HG03558 (cell line): ENCODE measurements around the gene DEDD.

Experiments
- ATAC-seq: cut with Tn5 transposase; IDR thresholded peaks from one replicate; pipeline ENCODE4 v1.9.1; 2021; ENCODE audit warnings: moderate number of reproducible peaks; ENCODE audit not compliant: unreplicated experiment; ENCODE audit errors: extremely low read depth

Gene DEDD

DNA sequence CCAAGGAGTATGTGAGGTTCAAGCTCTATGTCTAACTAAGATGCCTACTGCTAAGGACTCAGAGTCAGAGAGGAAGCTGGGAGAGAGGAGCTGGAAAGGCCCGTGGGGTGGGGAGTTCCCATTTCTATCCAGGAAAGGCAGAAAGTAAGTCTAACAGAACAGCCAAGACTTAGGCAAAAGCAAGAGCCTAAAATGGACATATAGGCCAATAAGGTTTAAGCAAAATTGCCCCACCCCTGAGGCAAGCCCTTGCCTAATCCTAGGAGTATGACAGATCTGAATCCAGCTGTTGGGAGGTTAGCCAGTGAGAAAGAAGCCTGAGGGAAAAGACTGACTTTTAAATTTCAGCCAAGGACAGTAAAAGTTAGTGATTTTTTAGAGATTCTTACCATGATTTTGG lies 35.9 kb downstream of the DEDD start:
- no peak for ATAC-seq

DNA sequence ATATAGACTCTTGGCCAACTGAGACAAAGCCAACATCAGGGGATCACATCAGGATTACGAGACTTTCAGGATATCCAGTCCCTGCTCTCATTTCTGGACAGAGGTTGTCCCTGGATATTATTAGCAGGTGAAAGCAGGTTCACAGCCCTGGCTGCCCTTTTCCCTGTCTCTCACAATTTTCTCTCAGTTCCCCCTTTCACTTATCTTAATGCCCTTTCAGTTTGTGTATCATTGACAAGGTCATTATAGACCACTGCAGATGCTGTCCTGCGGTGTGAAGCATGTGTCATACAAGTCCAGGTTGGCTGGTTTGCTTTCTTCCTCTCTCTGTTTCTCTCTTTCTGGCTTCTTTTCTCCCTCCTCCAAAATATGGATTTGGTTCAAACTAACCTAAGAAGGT lies 36.5 kb downstream of the DEDD start:
- no peak for ATAC-seq

DNA sequence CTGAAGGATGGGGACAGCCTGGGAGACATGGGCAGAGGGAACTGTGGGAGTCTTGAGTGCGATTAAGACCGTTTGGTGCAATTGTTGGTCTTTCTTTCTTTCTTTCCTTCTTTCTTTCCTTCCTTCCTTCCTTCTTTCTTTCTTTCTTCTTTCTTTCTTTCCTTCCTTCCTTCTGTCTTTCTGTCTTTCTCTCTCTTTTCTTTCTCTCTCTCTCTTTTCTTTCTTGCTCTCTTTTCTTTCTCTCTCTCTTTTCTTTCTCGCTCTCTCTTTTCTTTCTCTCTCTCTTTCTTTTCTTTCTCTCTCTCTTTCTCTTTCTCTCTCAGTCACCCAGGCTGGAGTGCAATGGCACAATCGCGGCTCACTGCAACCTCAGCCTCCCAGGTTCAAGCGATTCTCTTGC lies 37.2 kb downstream of the DEDD start:
- no peak for ATAC-seq

DNA sequence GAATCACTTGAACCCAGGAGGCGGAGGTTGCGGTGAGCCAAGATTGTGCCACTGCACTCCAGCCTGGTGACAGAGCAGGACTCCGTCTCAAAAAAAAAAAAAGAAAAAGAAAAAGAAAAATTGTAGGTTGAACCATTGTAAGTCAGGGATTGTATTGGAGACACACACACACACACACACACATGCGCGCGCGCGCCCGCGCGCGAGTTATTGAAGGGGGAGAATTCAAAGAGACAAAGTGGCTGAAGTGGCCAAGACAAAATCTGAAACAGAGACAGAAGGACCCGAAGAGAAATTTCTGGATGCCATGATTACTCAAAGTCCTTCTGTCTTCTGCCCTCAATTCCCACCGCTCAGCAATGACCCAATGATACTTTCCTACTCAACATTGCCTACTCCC lies 38.0 kb downstream of the DEDD start:
- no peak for ATAC-seq

DNA sequence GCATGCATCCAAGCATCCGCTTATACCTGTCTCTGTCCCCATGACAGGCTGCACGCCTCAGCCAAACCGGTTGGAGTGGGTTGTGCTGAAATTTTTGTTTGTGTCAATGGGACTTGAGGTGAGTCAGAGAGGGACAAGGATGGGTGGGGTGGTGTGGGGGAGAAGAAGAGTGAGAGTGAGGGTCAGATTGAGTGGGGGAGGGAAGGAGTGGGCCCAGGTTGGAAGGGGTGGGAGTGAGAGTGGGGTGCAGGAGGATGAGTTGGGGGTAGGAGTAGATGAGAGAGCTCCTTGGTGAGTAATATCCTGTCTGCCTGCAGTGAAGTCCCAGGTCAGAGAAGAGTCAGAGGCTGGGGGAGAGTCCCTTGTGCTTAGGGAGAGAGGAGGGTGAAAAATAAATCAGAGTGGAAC lies 39.8 kb downstream of the DEDD start:
- no peak for ATAC-seq

DNA sequence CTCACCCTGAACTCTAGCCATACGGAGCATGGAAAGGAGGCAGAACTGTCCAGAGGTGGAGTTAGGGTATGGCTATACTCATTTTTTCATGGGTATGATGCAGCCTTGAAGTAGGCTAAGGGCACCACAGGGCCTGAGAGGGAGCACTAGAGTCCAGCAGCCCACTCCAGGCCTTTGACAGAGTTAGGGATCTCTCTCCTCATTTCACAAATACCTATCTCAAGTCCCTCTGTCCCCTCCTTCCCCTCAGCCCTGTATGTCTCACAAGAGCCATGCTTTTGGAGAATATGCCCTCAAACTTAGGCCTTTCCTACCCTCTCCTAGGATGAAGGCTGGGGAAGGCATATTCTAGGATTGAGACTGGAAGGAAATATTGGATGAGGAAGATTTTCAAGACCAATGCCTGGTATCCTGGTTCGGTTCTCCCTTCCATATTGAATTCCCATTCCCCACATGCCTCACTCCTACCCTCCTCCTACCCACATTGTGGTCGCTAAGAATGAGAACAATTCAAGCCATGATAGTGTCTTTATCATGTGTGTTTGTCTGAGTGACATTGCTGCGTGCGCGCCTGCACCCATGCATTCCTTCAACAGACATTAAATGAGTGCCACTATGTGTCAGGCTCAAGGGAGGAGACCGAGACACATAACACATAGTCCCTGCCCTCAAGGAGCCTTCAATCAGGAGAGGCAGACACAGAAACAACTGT lies 40.5 kb downstream of the DEDD start:
- ATAC-seq = no peak

DNA sequence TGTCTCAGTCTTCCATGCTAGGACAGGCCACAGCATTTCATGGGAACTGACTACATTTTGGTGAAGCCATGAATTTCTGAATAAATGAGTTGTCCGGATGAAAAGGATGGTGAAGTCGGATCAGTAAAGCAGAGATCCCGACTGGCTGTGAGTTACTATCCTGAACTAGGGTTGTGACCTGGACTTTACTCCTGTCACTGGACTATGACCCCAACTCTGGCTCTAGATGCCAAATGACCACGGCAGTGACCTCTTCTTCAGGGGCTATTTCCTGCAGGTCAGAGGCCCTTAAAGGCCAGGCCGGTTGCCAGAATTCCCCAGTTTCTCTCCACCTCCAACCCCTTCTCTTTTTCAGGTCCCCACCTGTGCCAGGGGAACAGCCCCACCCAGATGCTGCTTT lies 41.4 kb downstream of the DEDD start:
- no peak for ATAC-seq

DNA sequence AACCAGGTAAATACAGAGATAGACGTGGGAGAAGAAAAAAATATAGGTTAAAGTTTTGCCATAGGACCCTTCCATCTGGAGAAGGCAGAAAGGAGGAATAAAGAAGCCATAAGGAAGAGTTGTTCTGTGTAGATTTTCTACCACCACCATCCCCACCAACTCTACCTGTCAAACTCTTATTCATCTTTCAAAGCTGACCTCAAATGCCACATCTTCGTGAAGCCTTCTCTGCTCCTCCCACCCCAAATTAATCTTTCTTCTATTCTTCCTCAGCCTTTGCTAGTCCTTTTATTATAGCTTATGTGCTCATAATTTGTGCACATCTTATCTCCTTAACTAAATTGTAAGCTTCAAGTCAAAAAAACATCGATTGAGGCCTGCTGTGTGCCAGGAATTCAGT lies 41.9 kb downstream of the DEDD start:
- ATAC-seq = no peak

DNA sequence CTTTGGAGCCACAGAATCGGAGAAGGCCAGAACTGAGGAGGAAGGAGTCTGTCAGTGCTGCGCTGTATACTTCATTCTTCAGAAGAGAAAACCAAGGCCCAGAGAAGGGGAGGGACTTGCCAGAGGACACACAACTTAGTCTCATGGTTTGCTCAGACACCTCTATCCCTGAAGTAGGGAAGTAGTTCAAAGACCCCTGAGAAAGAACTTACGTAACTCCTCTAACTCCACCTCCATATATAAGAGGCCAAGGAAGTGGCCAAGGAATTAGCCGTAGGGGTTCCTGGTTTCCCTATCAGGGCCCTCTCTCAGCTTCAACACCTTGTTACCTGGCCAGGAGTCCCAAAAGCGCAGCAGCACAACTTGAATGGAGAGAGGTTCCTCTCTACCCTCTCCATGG lies 42.5 kb downstream of the DEDD start:
- ATAC-seq = no peak

DNA sequence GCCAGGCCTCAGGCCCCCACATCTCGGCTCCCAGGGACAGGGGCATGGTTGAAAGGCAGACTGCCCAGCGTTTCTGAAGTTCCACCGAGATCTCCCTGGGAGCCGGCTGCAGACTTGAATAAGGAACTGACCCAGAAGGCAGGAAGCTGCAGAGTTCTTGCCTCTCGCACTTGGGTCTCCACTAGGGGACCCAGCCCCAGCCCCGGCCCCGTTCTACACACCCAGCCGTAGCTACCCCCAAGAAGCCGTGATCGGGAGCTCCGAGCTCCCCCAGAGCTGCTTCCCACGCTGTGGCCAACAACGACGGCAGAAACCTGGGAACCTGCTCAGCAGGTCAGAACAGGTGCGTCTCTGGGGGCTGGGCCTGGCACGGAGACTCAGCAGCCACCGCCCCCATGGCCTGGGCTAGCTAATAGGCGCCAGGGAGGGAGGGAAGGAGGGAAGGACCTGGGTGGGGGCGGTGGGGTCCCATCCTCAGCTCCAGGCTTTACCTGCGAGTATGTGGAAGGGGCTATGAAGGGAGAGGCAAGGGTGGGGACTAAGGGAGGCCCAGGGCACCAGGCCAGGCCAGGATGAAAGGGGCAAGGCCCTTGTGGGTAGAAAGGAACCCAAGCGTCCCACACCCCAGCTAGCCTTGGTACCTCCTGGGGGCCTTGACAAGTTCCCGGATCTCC lies 43.1 kb downstream of the DEDD start, which contains the start of gene NECTIN4:
Gene NECTIN4, minus strand, starts transcription at position 308 of the 674 bp plus-strand sequence. Its CDS starts 262 bp downstream, at position 46.
- no peak for ATAC-seq

DNA sequence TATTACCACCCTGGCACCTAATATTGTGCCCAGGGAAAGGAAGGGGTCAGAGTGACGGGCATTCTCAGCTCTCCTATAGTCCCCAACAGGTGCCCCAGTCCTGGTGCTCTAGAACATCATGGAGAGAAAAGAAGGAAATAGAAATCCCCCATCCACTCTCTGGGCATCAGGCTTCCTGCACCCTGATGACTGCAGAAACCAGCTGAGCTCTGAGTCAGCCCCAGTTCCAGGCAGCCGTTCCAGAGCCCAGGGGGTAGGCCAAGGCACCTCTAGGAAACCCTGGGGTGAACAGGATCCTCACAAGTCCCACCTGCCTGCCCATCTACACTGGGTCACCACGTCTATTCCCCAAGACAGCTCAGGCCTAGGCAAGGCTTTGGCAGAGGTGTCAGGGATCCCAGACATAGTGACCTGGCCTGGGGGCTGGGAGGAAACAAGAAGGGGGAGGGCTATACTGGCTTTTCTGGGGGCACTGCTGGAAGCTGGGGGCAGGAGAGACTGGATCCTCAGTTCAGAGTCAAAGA lies 43.8 kb downstream of the DEDD start:
- ATAC-seq = no peak

DNA sequence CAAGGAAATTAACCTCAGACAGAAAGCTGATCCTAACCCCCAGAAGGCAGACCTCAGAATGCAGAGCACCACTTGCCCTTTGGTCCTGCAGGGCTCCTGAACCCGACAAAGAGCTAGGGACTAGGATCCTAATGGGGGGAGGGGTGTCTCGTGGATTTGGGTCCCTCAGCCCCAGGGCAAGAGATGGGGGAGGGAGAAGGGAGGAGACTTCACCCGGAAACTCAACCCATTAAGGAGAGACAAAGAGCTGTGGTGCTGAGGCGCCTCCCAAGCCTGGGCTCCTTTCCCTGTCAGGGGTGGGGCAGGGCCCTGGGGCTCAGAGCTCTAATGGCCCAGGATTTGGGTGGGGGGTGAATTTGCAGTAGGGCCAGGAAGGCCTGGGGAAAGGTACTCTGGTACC lies 46.0 kb downstream of the DEDD start:
- no peak for ATAC-seq

DNA sequence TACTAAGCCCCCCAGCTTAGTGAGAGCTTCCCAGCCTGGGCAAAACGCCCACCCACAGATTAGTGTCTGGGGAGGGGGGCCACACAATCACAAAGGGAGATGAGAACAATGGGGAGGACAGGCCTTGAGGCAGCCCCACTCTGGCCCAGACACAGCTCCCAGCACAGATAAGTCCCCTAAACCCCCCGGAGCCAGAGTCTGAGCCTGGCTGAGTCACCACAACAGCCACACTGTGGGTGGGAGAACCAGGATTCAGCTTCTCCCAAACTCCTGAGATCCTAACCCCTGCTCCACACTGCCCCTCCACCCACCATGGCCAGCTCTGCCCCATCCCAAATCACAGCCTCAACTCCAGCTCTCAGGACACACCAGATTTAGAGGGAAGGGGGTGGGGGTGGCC lies 47.3 kb downstream of the DEDD start:
- ATAC-seq = no peak

DNA sequence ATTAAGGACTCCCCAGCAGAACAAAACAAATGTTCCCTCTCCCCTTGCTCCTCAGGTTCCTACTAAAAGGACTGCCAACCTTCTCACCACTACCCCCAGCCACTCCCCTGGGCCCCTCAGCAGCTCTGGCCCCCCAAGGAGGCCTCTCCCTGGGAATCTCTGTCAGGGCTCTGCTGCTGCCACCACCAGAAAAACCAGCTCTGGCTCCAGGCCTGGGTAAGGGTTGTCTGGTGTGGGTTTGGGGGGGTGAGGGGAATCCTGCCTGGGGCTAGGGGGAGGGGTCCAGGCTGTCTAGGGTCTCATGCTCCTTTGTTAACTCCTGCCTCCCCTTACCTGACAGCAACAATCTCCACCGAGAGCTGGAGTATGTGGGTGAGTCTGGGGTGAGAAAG lies 47.9 kb downstream of the DEDD start:
- no peak for ATAC-seq

DNA sequence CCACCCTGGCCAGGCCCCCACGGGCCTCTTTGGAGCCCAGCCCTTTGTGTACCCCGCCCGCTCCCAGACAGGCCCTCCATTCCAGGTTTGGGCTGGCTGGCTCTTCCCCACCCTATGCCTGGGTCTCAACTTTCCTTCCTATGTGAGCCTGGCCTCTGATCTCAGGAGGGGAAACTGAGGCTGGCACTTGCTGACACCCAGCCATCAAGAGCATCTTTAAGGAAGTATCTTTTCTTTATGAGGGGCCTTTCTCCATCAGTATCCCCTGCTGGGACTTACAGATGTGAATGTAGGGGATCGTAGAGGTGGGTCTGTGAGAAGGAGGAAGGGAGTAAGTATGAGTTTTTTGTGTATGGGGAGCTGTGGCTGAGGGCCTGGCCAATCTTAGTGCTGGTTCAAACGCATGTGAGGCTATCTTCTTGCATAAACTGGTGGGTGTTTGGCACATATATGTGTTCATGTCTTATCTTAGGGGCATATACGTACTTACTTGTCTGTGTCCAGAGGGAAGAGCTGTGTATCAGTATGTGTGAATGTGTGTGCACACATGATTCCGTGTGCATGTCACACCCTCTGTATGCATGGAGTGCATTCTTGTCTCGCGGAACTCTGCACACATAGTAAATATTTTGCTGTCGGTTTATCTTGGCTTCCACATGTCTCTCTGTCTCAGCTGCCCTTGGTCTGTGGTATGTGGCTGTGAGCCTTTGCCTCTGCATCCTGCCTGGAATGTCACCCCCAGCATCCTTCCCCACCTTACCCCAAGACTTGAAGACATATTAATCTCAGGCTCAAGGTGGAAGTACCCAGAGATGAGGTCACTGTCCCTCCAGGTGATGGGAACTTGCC lies 48.5 kb downstream of the DEDD start:
- no peak for ATAC-seq

DNA sequence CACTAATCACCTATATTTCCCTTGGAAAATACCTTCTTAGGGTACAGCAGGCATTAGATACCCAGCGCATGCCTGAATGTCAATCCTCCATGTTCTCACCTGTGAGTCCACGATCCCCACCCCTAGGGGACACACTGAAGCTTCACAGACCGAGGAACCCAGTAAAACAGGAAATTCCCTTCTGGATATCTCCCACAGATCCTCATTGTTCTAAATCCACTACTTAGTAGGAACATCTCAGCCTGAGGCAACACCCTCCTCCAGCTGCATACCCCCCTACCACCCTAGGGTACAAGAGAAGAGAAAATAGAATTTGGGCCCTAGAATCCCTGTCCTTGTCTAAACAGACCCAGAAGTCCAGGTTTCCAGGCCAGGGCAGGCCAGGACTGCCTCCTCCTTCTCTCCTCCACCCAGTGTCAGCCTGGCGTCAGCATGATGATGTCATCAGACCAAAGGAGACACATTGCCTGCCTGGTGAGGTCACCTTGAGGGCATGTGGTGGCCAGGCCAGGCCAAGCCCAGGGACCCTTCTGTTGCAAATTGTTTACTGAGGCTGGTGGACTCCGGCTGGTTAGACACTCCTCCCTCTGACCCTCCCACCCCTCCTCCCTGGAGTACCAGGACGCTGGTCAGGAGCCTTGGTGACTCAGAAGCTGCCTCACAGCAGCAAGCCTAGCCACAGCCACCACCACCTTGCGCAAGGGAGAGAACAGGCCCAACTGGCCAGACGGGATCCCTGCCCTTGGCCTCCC lies 49.3 kb downstream of the DEDD start:
- no peak for ATAC-seq

DNA sequence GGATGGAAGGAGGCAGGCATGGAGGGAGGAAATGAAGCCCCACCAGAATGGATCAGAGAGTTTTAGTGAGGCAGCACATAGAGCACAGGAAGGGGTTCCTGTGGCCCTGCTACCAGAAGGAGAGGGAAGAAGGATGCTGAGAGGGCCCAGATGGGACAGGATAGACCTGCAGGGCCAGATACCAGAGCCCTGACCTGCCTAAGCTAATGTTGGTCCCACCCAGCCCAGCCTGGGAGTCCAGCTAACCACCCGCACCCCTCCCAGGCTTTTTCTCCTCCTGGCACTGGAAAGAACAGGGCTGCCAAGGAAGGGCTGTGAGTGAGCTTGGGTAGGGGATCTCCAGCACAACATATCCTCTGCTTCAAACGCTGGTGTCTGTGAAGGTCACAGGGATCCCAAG lies 50.0 kb downstream of the DEDD start:
- ATAC-seq = no peak

DNA sequence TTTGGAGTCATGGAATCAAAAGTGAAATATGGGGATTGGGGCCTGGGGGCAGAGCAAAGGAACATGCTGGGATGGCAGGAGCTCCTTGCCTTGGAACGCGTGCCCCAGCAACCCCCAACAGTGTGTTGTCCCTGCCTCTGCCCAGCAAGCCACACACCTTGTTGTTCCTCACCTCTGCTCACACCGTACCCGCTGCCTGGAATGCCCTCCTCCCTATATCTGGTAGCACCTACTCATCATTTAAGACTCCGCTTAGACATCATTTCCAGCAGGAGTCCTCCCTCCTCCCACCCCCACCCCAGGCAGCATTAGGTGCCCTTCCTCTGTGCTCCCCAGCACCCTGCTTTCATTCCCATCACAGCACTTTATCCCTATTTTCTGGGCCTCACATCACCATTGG lies 50.9 kb downstream of the DEDD start:
- no peak for ATAC-seq

DNA sequence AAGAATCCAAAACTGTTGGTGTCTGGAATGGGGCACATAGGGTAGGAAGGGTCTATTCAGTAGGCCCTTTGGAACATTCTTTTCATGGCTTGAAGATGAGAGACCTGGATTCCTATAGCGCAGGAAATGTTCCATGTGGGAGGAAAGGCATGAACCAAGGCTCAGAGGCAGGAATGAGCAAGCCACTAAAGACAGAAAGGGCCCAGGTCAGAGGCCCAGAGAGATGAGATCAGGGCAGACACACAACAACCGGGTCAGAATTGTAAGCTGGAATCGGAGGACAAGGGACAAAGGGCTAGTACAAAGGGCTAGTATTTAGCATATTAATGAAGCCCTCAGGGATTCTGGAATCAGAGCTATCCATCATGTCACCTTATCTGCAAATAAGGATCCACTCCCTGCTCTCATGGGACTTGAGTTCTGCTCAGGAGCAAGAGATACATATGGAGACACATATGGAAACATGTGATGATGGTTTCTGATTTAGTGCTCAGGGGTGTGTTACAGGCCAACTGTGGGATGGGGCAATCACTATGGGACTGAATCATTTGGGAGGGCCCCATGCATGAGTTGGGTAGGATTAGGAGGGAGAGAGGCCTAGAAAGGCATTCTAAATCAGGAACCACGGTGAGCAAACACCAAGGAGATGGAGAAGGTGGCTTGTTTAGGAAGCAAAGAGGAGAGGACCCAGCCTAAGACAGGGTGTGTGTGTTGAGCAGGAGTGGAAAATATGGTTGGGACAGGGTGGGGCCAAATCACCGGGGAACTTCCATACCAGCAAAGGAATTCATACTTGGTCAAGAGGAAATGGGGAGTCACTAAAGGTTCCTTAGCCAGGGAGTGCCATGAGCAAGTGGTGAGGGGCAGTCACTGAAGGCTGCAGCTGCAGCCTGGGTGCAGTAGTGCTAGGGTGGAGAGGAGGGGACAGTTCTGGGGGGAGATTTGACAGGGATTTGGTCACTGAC lies 51.7 kb downstream of the DEDD start:
- no peak for ATAC-seq
